ENCODE measurements around the gene AMT. TPM values are rescaled to one million over a fixed set of nuclear protein-coding genes. Genes with fewer than 3 reads are reported as not detected.

The AMT gene
- total RNA-seq, 1 donor from 2014 or later, result 9.0 TPM

DNA sequence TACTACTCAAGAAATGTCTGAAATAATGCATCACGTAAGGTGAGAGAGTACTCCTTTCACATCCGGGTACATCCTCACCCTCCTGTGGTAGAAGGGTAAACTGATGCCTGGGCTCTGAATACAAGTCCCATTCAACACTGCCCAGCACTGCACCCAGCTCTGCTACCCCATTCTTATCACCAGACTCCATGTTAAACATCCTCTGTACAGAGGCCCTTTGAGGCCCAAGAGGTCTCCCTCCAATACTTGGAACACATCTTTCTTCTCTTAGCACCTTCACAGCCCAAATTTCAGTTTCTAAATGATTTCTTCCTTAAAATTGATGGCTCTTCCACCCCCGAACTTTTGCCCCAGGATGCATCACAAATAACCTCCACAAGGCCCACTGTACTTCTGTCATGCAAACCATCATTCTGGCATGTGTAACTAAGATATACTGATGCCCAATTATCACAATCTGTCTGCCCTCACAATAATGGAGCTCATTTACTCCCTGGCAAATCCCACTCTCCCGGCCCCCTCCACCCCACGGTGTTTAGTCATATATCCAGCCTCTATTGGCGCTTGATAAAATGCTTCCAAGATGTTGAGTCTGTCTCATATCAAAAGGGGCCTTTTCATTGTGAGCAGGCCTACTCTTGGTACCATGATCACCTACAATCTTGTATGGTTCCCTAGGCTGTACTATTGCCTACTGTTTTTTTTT, 51.5 kb downstream of the AMT start:
- intact Hi-C loops (cut with DNase I), result no loop called here
- H3K27me3 ChIP-seq, result no peaks in the 10 kb centered on the region
- peaks cover 91% of the 10 kb centered on the region for H3K36me3 ChIP-seq
- TF ChIP-seq, protein P1, sequence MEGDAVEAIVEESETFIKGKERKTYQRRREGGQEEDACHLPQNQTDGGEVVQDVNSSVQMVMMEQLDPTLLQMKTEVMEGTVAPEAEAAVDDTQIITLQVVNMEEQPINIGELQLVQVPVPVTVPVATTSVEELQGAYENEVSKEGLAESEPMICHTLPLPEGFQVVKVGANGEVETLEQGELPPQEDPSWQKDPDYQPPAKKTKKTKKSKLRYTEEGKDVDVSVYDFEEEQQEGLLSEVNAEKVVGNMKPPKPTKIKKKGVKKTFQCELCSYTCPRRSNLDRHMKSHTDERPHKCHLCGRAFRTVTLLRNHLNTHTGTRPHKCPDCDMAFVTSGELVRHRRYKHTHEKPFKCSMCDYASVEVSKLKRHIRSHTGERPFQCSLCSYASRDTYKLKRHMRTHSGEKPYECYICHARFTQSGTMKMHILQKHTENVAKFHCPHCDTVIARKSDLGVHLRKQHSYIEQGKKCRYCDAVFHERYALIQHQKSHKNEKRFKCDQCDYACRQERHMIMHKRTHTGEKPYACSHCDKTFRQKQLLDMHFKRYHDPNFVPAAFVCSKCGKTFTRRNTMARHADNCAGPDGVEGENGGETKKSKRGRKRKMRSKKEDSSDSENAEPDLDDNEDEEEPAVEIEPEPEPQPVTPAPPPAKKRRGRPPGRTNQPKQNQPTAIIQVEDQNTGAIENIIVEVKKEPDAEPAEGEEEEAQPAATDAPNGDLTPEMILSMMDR (IDR thresholded peaks at IDR 0.05), result no peak
- DNase-seq (no peak), ATAC-seq (no peak)
- H3K4me1 ChIP-seq, result no peaks in the 10 kb centered on the region
- no peak overlapping the region for H3K27ac ChIP-seq
- H3K9me3 ChIP-seq, result no peaks in the 10 kb centered on the region
- no peak overlapping the region for H3K4me3 ChIP-seq

Other genes with a start within 250 kb of the AMT start
- 6.8 TPM for gene C3orf62, start 145.2 kb downstream of the AMT start, total RNA-seq
- 69.6 TPM for gene USP4, start 82.4 kb downstream of the AMT start, total RNA-seq
- gene GPX1, start 64.1 kb downstream of the AMT start, total RNA-seq, result 415 TPM
- gene RHOA, start 10.5 kb downstream of the AMT start, total RNA-seq, result 543 TPM
- gene TCTA, start 10.1 kb downstream of the AMT start, total RNA-seq, result 38.1 TPM
- 23.1 TPM for gene NICN1, start 6.9 kb upstream of the AMT start, total RNA-seq
- gene DAG1, start 47.8 kb upstream of the AMT start, total RNA-seq, result 88.2 TPM
- 0.43 TPM for gene BSN, start 132.0 kb upstream of the AMT start, total RNA-seq

Measured in upper lobe of right lung (tissue), 1 donor.